SK-N-SH (cell line): ENCODE measurements around the gene ADAMTS19. TPM values are rescaled to one million over a fixed set of nuclear protein-coding genes. Genes with fewer than 3 reads are reported as not detected.

Experiments
- CTCF ChIA-PET: fragments of 300-600, 350-600 bp; formaldehyde crosslinking; extraction: SDS; loops from one replicate; lab custom pipeline; 2021; lab: Yijun Ruan, JAX
- POLR2A ChIA-PET: fragments of 350-600 bp; sonication (Branson Sonifier 250); formaldehyde crosslinking; extraction: SDS; loops from one replicate; lab custom pipeline; 2020; ENCODE audit warnings: antibody characterized with exemption, inconsistent platforms; lab: Yijun Ruan, JAX
- DNase-seq: peaks from one replicate; pipeline ENCODE4 v3.0.0; 2012
- H2AFZ ChIP-seq: fragments of 200-600 bp; sonication (generic); 2 replicates; pipeline ENCODE4 v1.8.1; 2016; ENCODE audit warnings: antibody characterized with exemption, mild to moderate bottlenecking, low read depth
- H3F3A ChIP-seq: fragments of 200-600 bp; sonication (generic); replicated peaks from 2 replicates; pipeline ENCODE3; 2016; ENCODE audit warnings: antibody characterized with exemption, mild to moderate bottlenecking; ENCODE audit not compliant: insufficient read depth
- H3K27ac ChIP-seq, 2 experiments: fragments of 200-500 bp in 1 of 2; fragments of 200-600 bp in 1 of 2; sonication (Bioruptor generic) in 1 of 2; sonication (generic), shearing (Covaris generic) in 1 of 2; 2 replicates each; pipeline versions ENCODE4 v1.5.1 to v1.6.1; 2014 to 2016; ENCODE audit warnings: low read depth in 2 of 2, inconsistent platforms in 1 of 2, low read length in 1 of 2, mild to moderate bottlenecking in 1 of 2, mixed read lengths in 1 of 2
- H3K27me3 ChIP-seq: fragments of 200-600 bp; sonication (generic), shearing (Covaris generic); 2 replicates; pipeline ENCODE4 v1.6.1; 2016; ENCODE audit warnings: mixed run types; ENCODE audit not compliant: insufficient read depth
- H3K36me3 ChIP-seq, 2 experiments: fragments of 200-500 bp in 1 of 2; fragments of 200-600 bp in 1 of 2; sonication (Bioruptor generic) in 1 of 2; sonication (generic) in 1 of 2; replicated peaks in 1 of 2; 2 replicates each; pipeline versions ENCODE3 to v1.5.1; 2014 to 2016; ENCODE audit warnings: low read length in 1 of 2, mild to moderate bottlenecking in 1 of 2; ENCODE audit not compliant: insufficient read depth in 2 of 2, control insufficient read depth in 1 of 2
- H3K4me1 ChIP-seq, 2 experiments: fragments of 200-500 bp in 1 of 2; fragments of 200-600 bp in 1 of 2; sonication (Bioruptor generic) in 1 of 2; sonication (generic), shearing (Covaris generic) in 1 of 2; 2 replicates each; pipeline versions ENCODE4 v1.5.1 to v1.6.1; 2014 to 2016; ENCODE audit warnings: low read depth in 1 of 2, low read length in 1 of 2, mixed run types in 1 of 2; ENCODE audit not compliant: insufficient read depth in 2 of 2, control insufficient read depth in 1 of 2
- H3K4me2 ChIP-seq: fragments of 200-600 bp; sonication (generic), shearing (Covaris generic); 2 replicates; pipeline ENCODE4 v1.6.1; 2017; ENCODE audit warnings: mixed run types
- H3K4me3 ChIP-seq, 2 experiments: fragments of 200-500 bp in 1 of 2; fragments of 200-600 bp in 1 of 2; sonication (Bioruptor generic) in 1 of 2; sonication (generic), shearing (Covaris generic) in 1 of 2; 2 replicates each; pipeline versions ENCODE4 v1.5.1 to v1.8.1; 2014 to 2016; ENCODE audit warnings: low read depth in 2 of 2, inconsistent platforms in 1 of 2, low read length in 1 of 2, mild to moderate bottlenecking in 1 of 2, mixed read lengths in 1 of 2, moderate library complexity in 1 of 2
- H3K79me2 ChIP-seq: fragments of 200-600 bp; sonication (generic); 2 replicates; pipeline ENCODE4 v1.8.1; 2017; ENCODE audit warnings: mild to moderate bottlenecking; ENCODE audit not compliant: insufficient read depth
- H3K9ac ChIP-seq: fragments of 200-600 bp; sonication (generic); 2 replicates; pipeline ENCODE4 v1.6.1; 2017; ENCODE audit warnings: mixed run types
- H3K9me2 ChIP-seq: fragments of 200-600 bp; sonication (generic); 2 replicates; pipeline ENCODE4 v1.6.1; 2017; ENCODE audit warnings: mixed run types
- H3K9me3 ChIP-seq: fragments of 200-600 bp; sonication (generic); 2 replicates; pipeline ENCODE4 v1.6.1; 2017; ENCODE audit warnings: mixed run types, mild to moderate bottlenecking, moderate library complexity
- H4K20me1 ChIP-seq: fragments of 200-600 bp; sonication (generic); 2 replicates; pipeline ENCODE4 v1.6.1; 2017; ENCODE audit warnings: mild to moderate bottlenecking, mixed run types; ENCODE audit not compliant: insufficient read depth
- CHD2 ChIP-seq: fragments of 150-350 bp; IDR thresholded peaks from 2 replicates; pipeline ENCODE4 v1.6.1; 2018; ENCODE audit warnings: low read length; ENCODE audit not compliant: partially characterized antibody
- CTCF ChIP-seq: fragments of 200-600 bp; sonication (generic); IDR thresholded peaks from 2 replicates; pipeline ENCODE4 v1.6.1; 2017; ENCODE audit warnings: antibody characterized with exemption, mild to moderate bottlenecking, moderate library complexity
- EP300 ChIP-seq, 2 experiments: IDR thresholded peaks; 2 replicates each; pipeline versions ENCODE4 v1.4.0 to v1.6.1; 2012; ENCODE audit warnings: borderline replicate concordance in 1 of 2, low read depth in 1 of 2, low read length in 1 of 2
- FOSL2 ChIP-seq: IDR thresholded peaks from 2 replicates; pipeline ENCODE4 v1.4.0; 2012; ENCODE audit warnings: low read depth, mild to moderate bottlenecking, moderate library complexity, borderline replicate concordance
- FOXJ3 ChIP-seq: sonication (generic); formaldehyde crosslinking; IDR thresholded peaks from 2 replicates; pipeline ENCODE4 v1.5.1; 2020; ENCODE audit warnings: mild to moderate bottlenecking, missing genetic modification reagents
- FOXM1 ChIP-seq: IDR thresholded peaks from 2 replicates; pipeline ENCODE4 v1.4.0; 2012; ENCODE audit warnings: low read depth, mild to moderate bottlenecking
- GABPA ChIP-seq: IDR thresholded peaks from 2 replicates; pipeline ENCODE4 v1.4.0; 2012; ENCODE audit warnings: low read depth, mild to moderate bottlenecking
- GATA2 ChIP-seq: sonication (generic); formaldehyde crosslinking; IDR thresholded peaks from 2 replicates; pipeline ENCODE4 v1.5.0; 2020; ENCODE audit warnings: mild to moderate bottlenecking, missing genetic modification reagents
- IRF3 ChIP-seq: fragments of 150-350 bp; IDR thresholded peaks from 2 replicates; pipeline ENCODE4 v1.6.1; 2016; ENCODE audit warnings: mild to moderate bottlenecking, low read depth, low read length
- JUND ChIP-seq: IDR thresholded peaks from 2 replicates; pipeline ENCODE4 v1.4.0; 2012
- MAX ChIP-seq: IDR thresholded peaks from 2 replicates; pipeline ENCODE4 v1.4.0; 2012; ENCODE audit warnings: low read depth
- MEF2A ChIP-seq: IDR thresholded peaks from 2 replicates; pipeline ENCODE4 v1.4.0; 2012; ENCODE audit warnings: low read depth, borderline replicate concordance
- MXI1 ChIP-seq: IDR thresholded peaks from 2 replicates; pipeline ENCODE4 v1.6.1; 2012; ENCODE audit warnings: mild to moderate bottlenecking, low read depth, low read length, improper control_type of control experiment
- NFIC ChIP-seq: IDR thresholded peaks from 2 replicates; pipeline ENCODE4 v1.4.0; 2012; ENCODE audit warnings: borderline replicate concordance
- NRF1 ChIP-seq: IDR thresholded peaks from 2 replicates; pipeline ENCODE4 v1.6.1; 2012; ENCODE audit warnings: low read depth, mild to moderate bottlenecking, low read length
- PBX3 ChIP-seq: IDR thresholded peaks from 2 replicates; pipeline ENCODE4; 2012
- POLR2AphosphoS5 ChIP-seq: IDR thresholded peaks from 2 replicates; pipeline ENCODE4 v1.6.1; 2012; ENCODE audit warnings: low read depth, low read length
- RAD21 ChIP-seq: IDR thresholded peaks from 2 replicates; pipeline ENCODE4 v1.6.1; 2012; ENCODE audit warnings: mild to moderate bottlenecking, low read length
- RFX5 ChIP-seq: IDR thresholded peaks from 2 replicates; pipeline ENCODE4 v1.6.1; 2012; ENCODE audit warnings: mild to moderate bottlenecking, improper control_type of control experiment, low read length
- RXRA ChIP-seq: IDR thresholded peaks from 2 replicates; pipeline ENCODE4 v1.4.0; 2012; ENCODE audit warnings: low read depth, mild to moderate bottlenecking, borderline replicate concordance
- ZBTB33 ChIP-seq: IDR thresholded peaks from 2 replicates; pipeline ENCODE4 v1.4.0; 2012; ENCODE audit warnings: low read depth, borderline replicate concordance
- WGBS: methylation state at CpG from one replicate; pipeline ENCODE4 v1.1.6; 2017; ENCODE audit warnings: low lambda C conversion rate; 5-methylcytosine and 5-hydroxymethylcytosine counted together
- polyA plus RNA-seq, 3 experiments: library from polyadenylated mRNA; depleted of rRNA; stranded (reverse); fragments of >200 nt; gene quantifications; 2 replicates each; pipeline ENCODE4 v1.2.3, GENCODE V29; 2012

ADAMTS19 gene
- polyA plus RNA-seq, 1 of the 3 experiments (the other 2 are of a cell fraction): 0.10 TPM

- TF ChIP-seq IRF3 (no peak), FOSL2 (no peak), EP300 (IDR thresholded peaks at IDR 0.05; ENCODE audit: borderline replicate concordance in 1 of 2, low read depth in 1 of 2, low read length in 1 of 2) (no peak), MXI1 (no peak), CHD2 (no peak), POLR2AphosphoS5 (no peak), NFIC (no peak), RFX5 (no peak), FOXM1 (no peak)
- TF ChIP-seq, all 33 proteins: peak for 0
These were observed 35.1 kb upstream of the ADAMTS19 start (continued) for GRCh38 chr5:129425031-129425430.

GRCh38 chr5:129426071-129426470 lies 34.0 kb upstream of the ADAMTS19 start:
- WGBS: 0% methylated on average over 1 of the region's 1 CpG
- CTCF ChIA-PET: interaction anchor here (1.0 to 1.1 kb wide), 2 partner anchors 13 to 342 kb away, joined by 3 read pairs; no protein-coding TSS in a partner anchor

More at GRCh38 chr5:129426071-129426470, 34.0 kb upstream of the ADAMTS19 start:
- H2AFZ ChIP-seq: no peak overlapping the region
- no peaks in the 10 kb centered on the region for H3K36me3 ChIP-seq
- no peaks in the 10 kb centered on the region for H3K4me1 ChIP-seq
- H3K27me3 ChIP-seq: no peaks in the 10 kb centered on the region
- no peaks in the 10 kb centered on the region for H3K9me2 ChIP-seq
- H3K4me2 ChIP-seq: no peak overlapping the region
- H3K4me3 ChIP-seq: no peak overlapping the region
- POLR2A ChIA-PET: no interaction called here
- TF ChIP-seq CTCF: no peak
- TF ChIP-seq MAX: no peak
- TF ChIP-seq MEF2A: no peak
- no peak for TF ChIP-seq RFX5
- TF ChIP-seq CHD2: no peak
- no peak for TF ChIP-seq GABPA
- no peak for TF ChIP-seq JUND
- no peak for TF ChIP-seq NRF1
- no peak for TF ChIP-seq FOXJ3 (CRISPR knock-in tag)
- TF ChIP-seq RXRA: no peak
- no peak for TF ChIP-seq FOSL2
- no peak for TF ChIP-seq PBX3
- no peak for TF ChIP-seq FOXM1
- TF ChIP-seq ZBTB33: no peak
- no peak for TF ChIP-seq RAD21
- no peak for TF ChIP-seq EP300 (IDR thresholded peaks at IDR 0.05; ENCODE audit: borderline replicate concordance in 1 of 2, low read depth in 1 of 2, low read length in 1 of 2)
- TF ChIP-seq GATA2 (CRISPR knock-in tag): no peak
- no peaks in the 10 kb centered on the region for H4K20me1 ChIP-seq
- H3K79me2 ChIP-seq: no peaks in the 10 kb centered on the region
- H3F3A ChIP-seq: no peaks in the 10 kb centered on the region
- H3K27ac ChIP-seq: no peak overlapping the region
- DNase-seq: no peak
- H3K9ac ChIP-seq: no peak overlapping the region
- H3K9me3 ChIP-seq: no peaks in the 10 kb centered on the region
